HG02981 (cell line): ENCODE data around the gene ABCF1.
"Not testable (repeated sequence)": the region's sequence is repeated elsewhere in the genome, so short reads cannot be mapped to it uniquely, and the experiment has no call there.

ENCODE experiments used
- ATAC-seq: cut with Tn5 transposase; IDR thresholded peaks from one replicate; pipeline ENCODE4 v1.9.1; 2021; ENCODE audit warnings: mild to moderate bottlenecking, moderate library complexity; ENCODE audit not compliant: unreplicated experiment

ABCF1 gene

GRCh38 chr6:30571075-30571761 is at the start of gene ABCF1:
Gene ABCF1 (plus strand): TSS chr6:30571442. CDS start chr6:30571488, 46 bp downstream.
- ATAC-seq, result peak; percentile 95

GRCh38 chr6:30521952-30522351 is 49.3 kb upstream of the ABCF1 start:
- ATAC-seq, result not testable (repeated sequence)

- ATAC-seq, result not testable (repeated sequence)
Observed at GRCh38 chr6:30526444-30526843, 44.8 kb upstream of the ABCF1 start.

GRCh38 chr6:30529349-30529875 is 41.8 kb upstream of the ABCF1 start:
- not testable (repeated sequence) for ATAC-seq

- ATAC-seq, result no peak
Observed at GRCh38 chr6:30530014-30530413, 41.2 kb upstream of the ABCF1 start.

GRCh38 chr6:30533460-30534294 is 37.6 kb upstream of the ABCF1 start:
- ATAC-seq, result no peak

GRCh38 chr6:30537931-30538330 is 33.3 kb upstream of the ABCF1 start:
- no peak for ATAC-seq

GRCh38 chr6:30541515-30542403 is 29.5 kb upstream of the ABCF1 start:
- ATAC-seq, result no peak

- no peak for ATAC-seq
Observed at GRCh38 chr6:30542404-30542725, 28.9 kb upstream of the ABCF1 start.

GRCh38 chr6:30542915-30543314 is 28.3 kb upstream of the ABCF1 start:
- ATAC-seq, result no peak

GRCh38 chr6:30543821-30544220 is 27.4 kb upstream of the ABCF1 start:
- no peak for ATAC-seq

GRCh38 chr6:30544666-30545272 is 26.5 kb upstream of the ABCF1 start:
- no peak for ATAC-seq

GRCh38 chr6:30547454-30547853 is 23.8 kb upstream of the ABCF1 start:
- no peak for ATAC-seq

GRCh38 chr6:30548375-30548774 is 22.9 kb upstream of the ABCF1 start:
- no peak for ATAC-seq

- no peak for ATAC-seq
Observed at GRCh38 chr6:30554404-30554803, 16.8 kb upstream of the ABCF1 start.

- ATAC-seq, result no peak
Observed at GRCh38 chr6:30554962-30555815, 16.1 kb upstream of the ABCF1 start.

GRCh38 chr6:30555816-30556065 is 15.5 kb upstream of the ABCF1 start:
- no peak for ATAC-seq

- peak; percentile 75 for ATAC-seq
Observed at GRCh38 chr6:30556066-30556905, 15.0 kb upstream of the ABCF1 start, which contains the start of gene GNL1. Gene GNL1 (minus strand): TSS chr6:30556489. CDS start chr6:30556203, 286 bp downstream.
